CD4-positive, CD25-positive, alpha-beta regulatory T cell (primary cell): ENCODE results near the gene FCHSD2. TPM values are rescaled to one million over a fixed set of nuclear protein-coding genes. Genes with fewer than 3 reads are reported as not detected.

Experiments used
- ATAC-seq, 2 donors: fragments of 150-1000 bp; cut with Tn5 transposase; one replicate each; pipeline ENCODE4 v1.10.0; 2021; ENCODE audit warnings: low read depth in 2 of 2, moderate number of reproducible peaks in 2 of 2, moderate library complexity in 1 of 2
- DNase-seq, 3 donors: peaks; one replicate each; pipeline versions ENCODE4 v3.0.0 to v3.0.0-alpha.2; 2012 to 2022; ENCODE audit warnings: mixed read lengths in 1 of 3
- H3K27ac ChIP-seq: one replicate; pipeline ENCODE4 v1.7.0; 2013; ENCODE audit warnings: mild to moderate bottlenecking, low read length; ENCODE audit not compliant: insufficient read depth, poor library complexity, severe bottlenecking
- H3K27me3 ChIP-seq: one replicate; pipeline ENCODE4 v1.7.0; 2013; ENCODE audit warnings: low read length; ENCODE audit not compliant: control insufficient read depth, insufficient read depth
- H3K36me3 ChIP-seq: one replicate; pipeline ENCODE4 v1.7.0; 2013; ENCODE audit warnings: mild to moderate bottlenecking, low read length, moderate library complexity; ENCODE audit not compliant: control insufficient read depth, insufficient read depth
- H3K4me1 ChIP-seq: 2 replicates; pipeline ENCODE4 v1.7.0; 2013; ENCODE audit warnings: mild to moderate bottlenecking, low read length; ENCODE audit not compliant: insufficient read depth, control insufficient read depth, poor library complexity, severe bottlenecking
- H3K4me3 ChIP-seq: one replicate; pipeline ENCODE4 v1.7.0; 2013; ENCODE audit warnings: low read depth, mild to moderate bottlenecking, low read length, moderate library complexity
- H3K9me3 ChIP-seq, 2 experiments: 1 replicate in 1 of 2; 2 replicates in 1 of 2; pipeline ENCODE4 v1.7.0; 2013; ENCODE audit warnings: low read length in 2 of 2, mild to moderate bottlenecking in 1 of 2, moderate library complexity in 1 of 2; ENCODE audit not compliant: control insufficient read depth in 2 of 2
- H3K27ac Mint-ChIP-seq, 3 donors: one replicate each; pipeline ENCODE4 v1.8.0; 2020 to 2022; ENCODE audit warnings: mild to moderate bottlenecking in 3 of 3, mixed read lengths in 3 of 3, moderate library complexity in 2 of 3
- H3K27me3 Mint-ChIP-seq: one replicate; pipeline ENCODE4 v1.8.0; 2022; ENCODE audit warnings: mild to moderate bottlenecking, mixed read lengths
- H3K36me3 Mint-ChIP-seq: one replicate; pipeline ENCODE4 v1.8.0; 2020; ENCODE audit warnings: mixed read lengths
- H3K4me1 Mint-ChIP-seq, 4 donors: one replicate each; pipeline ENCODE4 v1.8.0; 2020 to 2022; ENCODE audit warnings: mixed read lengths in 4 of 4, mild to moderate bottlenecking in 1 of 4
- H3K4me3 Mint-ChIP-seq, 4 donors: one replicate each; pipeline ENCODE4 v1.8.0; 2020 to 2022; ENCODE audit warnings: mild to moderate bottlenecking in 4 of 4, mixed read lengths in 4 of 4, moderate library complexity in 3 of 4
- H3K9me3 Mint-ChIP-seq, 7 donors: one replicate each; pipeline ENCODE4 v1.8.0; 2020 to 2022; ENCODE audit warnings: mixed read lengths in 7 of 7, mild to moderate bottlenecking in 3 of 7, moderate library complexity in 2 of 7
- polyA plus RNA-seq, 4 donors: library from polyadenylated mRNA; unstranded; fragments of 300-500 nt; fragmentation: Illumina TruSeq; gene quantifications; one replicate each; pipeline ENCODE4 v1.2.3, GENCODE V29; 2021
- total RNA-seq: library from RNA; stranded (reverse); gene quantifications from one replicate; pipeline ENCODE4 v1.2.3, GENCODE V29; 2022

Gene FCHSD2
- total and polyA plus RNA-seq, 5 donors from 2014 or later: 13.5 to 56.6 (median 19.6) TPM

- Histone ChIP-seq H3K4me1 (no peaks in the 10 kb centered on the region), H3K27me3 (no peaks in the 10 kb centered on the region), H3K36me3 (peaks cover 4% of the 10 kb centered on the region), H3K4me3 (no peak overlapping the region), H3K27ac (no peak overlapping the region), H3K9me3 (no peaks in the 10 kb centered on the region)
- no peak for ATAC-seq
- Mint-ChIP-seq H3K27me3 (no peaks in the 10 kb centered on the region), H3K27ac (no peak overlapping the region), H3K9me3 (no peaks in the 10 kb centered on the region), H3K36me3 (peaks cover 7% of the 10 kb centered on the region), H3K4me3 (no peak overlapping the region), H3K4me1 (peaks cover 0 to 6% (median 2%) of the 10 kb centered on the region in 4 donors)
- no peak for DNase-seq
These were observed 336.9 kb downstream of the FCHSD2 start for GRCh38 chr11:72805216-72805615.

GRCh38 chr11:72802822-72803221 lies 339.3 kb downstream of the FCHSD2 start:
- Histone ChIP-seq H3K27ac (no peak overlapping the region), H3K27me3 (no peaks in the 10 kb centered on the region), H3K4me3 (no peak overlapping the region), H3K36me3 (no peaks in the 10 kb centered on the region), H3K9me3 (no peaks in the 10 kb centered on the region), H3K4me1 (no peaks in the 10 kb centered on the region)
- Mint-ChIP-seq H3K27me3 (no peaks in the 10 kb centered on the region), H3K4me3 (no peak overlapping the region), H3K9me3 (no peaks in the 10 kb centered on the region), H3K36me3 (no peaks in the 10 kb centered on the region), H3K27ac (no peak overlapping the region), H3K4me1 (peaks cover 0 to 5% (median under 1%) of the 10 kb centered on the region in 4 donors)
- ATAC-seq (no peak), DNase-seq (no peak)

GRCh38 chr11:72799441-72799840 lies 342.7 kb downstream of the FCHSD2 start:
- no peak overlapping the region for H3K27ac ChIP-seq
- ATAC-seq: no peak
- no peak overlapping the region for H3K4me3 Mint-ChIP-seq
- H3K27ac Mint-ChIP-seq: peak overlapping the region in 1 of 3 donors; percentile 33
- no peaks in the 10 kb centered on the region for H3K36me3 ChIP-seq
- peaks cover 3% of the 10 kb centered on the region for H3K4me1 ChIP-seq
- H3K36me3 Mint-ChIP-seq: no peaks in the 10 kb centered on the region
- H3K9me3 Mint-ChIP-seq: no peaks in the 10 kb centered on the region
- no peak for DNase-seq
- H3K4me3 ChIP-seq: no peak overlapping the region
- no peaks in the 10 kb centered on the region for H3K27me3 Mint-ChIP-seq
- no peaks in the 10 kb centered on the region for H3K9me3 ChIP-seq
- H3K4me1 Mint-ChIP-seq: peaks cover 0 to 5% (median 4%) of the 10 kb centered on the region in 4 donors
- no peaks in the 10 kb centered on the region for H3K27me3 ChIP-seq

GRCh38 chr11:72798361-72798760 lies 343.8 kb downstream of the FCHSD2 start:
- Mint-ChIP-seq H3K9me3 (no peaks in the 10 kb centered on the region), H3K27me3 (no peaks in the 10 kb centered on the region), H3K27ac (no peak overlapping the region), H3K36me3 (no peaks in the 10 kb centered on the region), H3K4me1 (peaks cover 9 to 13% (median 9%) of the 10 kb centered on the region in 4 donors), H3K4me3 (peak overlapping the region in 1 of 4 donors; percentile 76)
- Histone ChIP-seq H3K36me3 (no peaks in the 10 kb centered on the region), H3K4me1 (peaks cover 10% of the 10 kb centered on the region), H3K27me3 (no peaks in the 10 kb centered on the region), H3K27ac (no peak overlapping the region), H3K4me3 (no peak overlapping the region), H3K9me3 (no peaks in the 10 kb centered on the region)
- ATAC-seq (no peak), DNase-seq (no peak)

GRCh38 chr11:72793425-72794367 lies 348.4 kb downstream of the FCHSD2 start, which contains the start of gene STARD10:
STARD10 (minus strand) TSS chr11:72794047; CDS start chr11:72781181, 12,866 bp downstream.
- peak within 1 kb of the TSS; percentile 82 for H3K4me3 ChIP-seq
- H3K4me3 Mint-ChIP-seq: peak within 1 kb of the TSS; percentile 95 to 99 (median 98)
- H3K27me3 Mint-ChIP-seq: no peaks in the 10 kb centered on the region
- peak within 1 kb of the TSS; percentile 96 to 100 (median 99) for H3K27ac Mint-ChIP-seq
- DNase-seq (peak; percentile 89 to 96 (median 95)), ATAC-seq (peak; percentile 91 to 93)
- H3K27me3 ChIP-seq: no peaks in the 10 kb centered on the region
- H3K4me1 Mint-ChIP-seq: peaks cover 10 to 29% (median 21%) of the 10 kb centered on the region in 4 donors
- no peaks in the 10 kb centered on the region for H3K9me3 Mint-ChIP-seq
- no peaks in the 10 kb centered on the region for H3K9me3 ChIP-seq
- peak within 1 kb of the TSS; percentile 99 for H3K27ac ChIP-seq
- H3K4me1 ChIP-seq: peaks cover 19% of the 10 kb centered on the region
- no peaks in the 10 kb centered on the region for H3K36me3 ChIP-seq
- H3K36me3 Mint-ChIP-seq: no peaks in the 10 kb centered on the region

- H3K36me3 ChIP-seq: no peaks in the 10 kb centered on the region
- Mint-ChIP-seq H3K27ac (peak overlapping the region; percentile 96 to 100 (median 99)), H3K9me3 (no peaks in the 10 kb centered on the region), H3K27me3 (no peaks in the 10 kb centered on the region), H3K36me3 (no peaks in the 10 kb centered on the region), H3K4me3 (peak overlapping the region; percentile 95 to 99 (median 98)), H3K4me1 (peaks cover 10 to 29% (median 21%) of the 10 kb centered on the region in 4 donors)
- DNase-seq: peak in 1 of 3 donors; percentile 12
- peak overlapping the region; percentile 99 for H3K27ac ChIP-seq
- H3K9me3 ChIP-seq: no peaks in the 10 kb centered on the region
- H3K4me1 ChIP-seq: peaks cover 19% of the 10 kb centered on the region
- ATAC-seq: no peak
- no peaks in the 10 kb centered on the region for H3K27me3 ChIP-seq
- peak overlapping the region; percentile 82 for H3K4me3 ChIP-seq
These were observed 349.1 kb downstream of the FCHSD2 start for GRCh38 chr11:72793076-72793424.

GRCh38 chr11:72792437-72793021 lies 349.6 kb downstream of the FCHSD2 start:
- Histone ChIP-seq H3K9me3 (no peaks in the 10 kb centered on the region), H3K4me1 (peaks cover 19% of the 10 kb centered on the region), H3K27ac (peak overlapping the region; percentile 99), H3K4me3 (peak overlapping the region; percentile 82), H3K36me3 (no peaks in the 10 kb centered on the region), H3K27me3 (no peaks in the 10 kb centered on the region)
- Mint-ChIP-seq H3K36me3 (no peaks in the 10 kb centered on the region), H3K4me3 (peak overlapping the region; percentile 51 to 99 (median 96)), H3K9me3 (no peaks in the 10 kb centered on the region), H3K4me1 (peaks cover 10 to 29% (median 21%) of the 10 kb centered on the region in 4 donors), H3K27me3 (peaks cover 4% of the 10 kb centered on the region), H3K27ac (peak overlapping the region; percentile 96 to 100 (median 99))
- DNase-seq (no peak), ATAC-seq (no peak)
